Measurements from ENCODE around the gene UBE2QL1.

- TF ChIP-seq, protein P1, sequence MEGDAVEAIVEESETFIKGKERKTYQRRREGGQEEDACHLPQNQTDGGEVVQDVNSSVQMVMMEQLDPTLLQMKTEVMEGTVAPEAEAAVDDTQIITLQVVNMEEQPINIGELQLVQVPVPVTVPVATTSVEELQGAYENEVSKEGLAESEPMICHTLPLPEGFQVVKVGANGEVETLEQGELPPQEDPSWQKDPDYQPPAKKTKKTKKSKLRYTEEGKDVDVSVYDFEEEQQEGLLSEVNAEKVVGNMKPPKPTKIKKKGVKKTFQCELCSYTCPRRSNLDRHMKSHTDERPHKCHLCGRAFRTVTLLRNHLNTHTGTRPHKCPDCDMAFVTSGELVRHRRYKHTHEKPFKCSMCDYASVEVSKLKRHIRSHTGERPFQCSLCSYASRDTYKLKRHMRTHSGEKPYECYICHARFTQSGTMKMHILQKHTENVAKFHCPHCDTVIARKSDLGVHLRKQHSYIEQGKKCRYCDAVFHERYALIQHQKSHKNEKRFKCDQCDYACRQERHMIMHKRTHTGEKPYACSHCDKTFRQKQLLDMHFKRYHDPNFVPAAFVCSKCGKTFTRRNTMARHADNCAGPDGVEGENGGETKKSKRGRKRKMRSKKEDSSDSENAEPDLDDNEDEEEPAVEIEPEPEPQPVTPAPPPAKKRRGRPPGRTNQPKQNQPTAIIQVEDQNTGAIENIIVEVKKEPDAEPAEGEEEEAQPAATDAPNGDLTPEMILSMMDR (IDR thresholded peaks at IDR 0.05) = no peak
- TF ChIP-seq POLR2AphosphoS5 (IDR thresholded peaks at IDR 0.05) (no peak), POLR2A (IDR thresholded peaks at IDR 0.05) (no peak), EP300 (IDR thresholded peaks at IDR 0.05) (no peak)
Measured at GRCh38 chr5:6408260-6408596, 40.4 kb upstream of the UBE2QL1 start.
